HepG2 (cell line): ENCODE measurements around the gene LSMEM2. TPM values are rescaled to one million over a fixed set of nuclear protein-coding genes. Genes with fewer than 3 reads are reported as not detected.

Experiments
- HNF4G ChIP-seq, 2 experiments: sonication (generic) in 1 of 2; formaldehyde crosslinking in 1 of 2; IDR thresholded peaks; 2 replicates each; pipeline versions ENCODE4 v1.4.0 to v1.6.1; 2011 to 2020; ENCODE audit warnings: borderline replicate concordance in 2 of 2, low read depth in 2 of 2, mild to moderate bottlenecking in 2 of 2, low read length in 1 of 2, missing genetic modification reagents in 1 of 2, moderate library complexity in 1 of 2
- SALL2 ChIP-seq: sonication (generic); formaldehyde crosslinking; IDR thresholded peaks from 2 replicates; pipeline ENCODE4 v1.8.1; 2023; ENCODE audit warnings: mild to moderate bottlenecking, missing genetic modification reagents, inconsistent platforms
- ZNF354B ChIP-seq: sonication (generic); formaldehyde crosslinking; IDR thresholded peaks from 2 replicates; pipeline ENCODE4 v1.8.0; 2022; ENCODE audit warnings: mild to moderate bottlenecking, missing genetic modification reagents
- ZNF781 ChIP-seq: sonication (generic); formaldehyde crosslinking; IDR thresholded peaks from 2 replicates; pipeline ENCODE4 v1.5.1; 2020; ENCODE audit warnings: borderline replicate concordance, mild to moderate bottlenecking, missing genetic modification reagents; ENCODE audit errors: not compliant biosample characterization
- ZNF792 ChIP-seq: IDR thresholded peaks from 2 replicates; pipeline ENCODE4 v1.6.1; 2016
- polyA plus RNA-seq, 8 experiments: library from polyadenylated mRNA; depleted of rRNA in 3 of 8; stranded (reverse) in 7 of 8; unstranded in 1 of 8; fragments of >200 nt; fragmentation: Illumina TruSeq in 4 of 8; extraction: Trizol in 4 of 8; gene quantifications; 2 replicates each; pipeline versions ENCODE4 v1.2.1 to v1.2.3, GENCODE V29; 2011 to 2016; ENCODE audit warnings: low read depth in 4 of 8, missing spikeins in 1 of 8, mixed read lengths in 1 of 8; ENCODE audit not compliant: insufficient read depth in 1 of 8
- total RNA-seq, 5 experiments: library from RNA; depleted of rRNA; stranded (reverse); fragments of >200 nt; fragmentation: Illumina TruSeq; extraction: Trizol; gene quantifications; 2 replicates each; pipeline ENCODE4 v1.2.3, GENCODE V29; 2016; ENCODE audit warnings: low read depth in 1 of 5
- TF ChIP-seq, protein P1 (sequence below): sonication (generic); formaldehyde crosslinking; IDR thresholded peaks from 2 replicates; pipeline ENCODE4 v1.5.0; 2020; ENCODE audit warnings: mild to moderate bottlenecking, missing genetic modification reagents, borderline replicate concordance
- TF ChIP-seq, protein P2 (sequence below): sonication (generic); formaldehyde crosslinking; IDR thresholded peaks from 2 replicates; pipeline ENCODE4 v1.8.0; 2022; ENCODE audit warnings: mild to moderate bottlenecking, missing genetic modification reagents; ENCODE audit not compliant: insufficient replicate concordance
- TF ChIP-seq, protein P3 (sequence below): IDR thresholded peaks from 2 replicates; pipeline ENCODE4 v1.6.1; 2016
- TF ChIP-seq, protein P4 (sequence below): sonication (generic); formaldehyde crosslinking; IDR thresholded peaks from 2 replicates; pipeline ENCODE4 v1.4.0; 2020; ENCODE audit warnings: missing genetic modification reagents
- TF ChIP-seq, protein P5 (sequence below): sonication (generic); formaldehyde crosslinking; IDR thresholded peaks from 2 replicates; pipeline ENCODE4 v1.8.0; 2022; ENCODE audit warnings: low read depth, missing genetic modification reagents

Gene LSMEM2
- total and polyA plus RNA-seq, 2 of the 13 experiments (the other 11 are each of a cell fraction or from before 2014, with no cell fraction given): 0.07 to 0.41 TPM

DNA sequence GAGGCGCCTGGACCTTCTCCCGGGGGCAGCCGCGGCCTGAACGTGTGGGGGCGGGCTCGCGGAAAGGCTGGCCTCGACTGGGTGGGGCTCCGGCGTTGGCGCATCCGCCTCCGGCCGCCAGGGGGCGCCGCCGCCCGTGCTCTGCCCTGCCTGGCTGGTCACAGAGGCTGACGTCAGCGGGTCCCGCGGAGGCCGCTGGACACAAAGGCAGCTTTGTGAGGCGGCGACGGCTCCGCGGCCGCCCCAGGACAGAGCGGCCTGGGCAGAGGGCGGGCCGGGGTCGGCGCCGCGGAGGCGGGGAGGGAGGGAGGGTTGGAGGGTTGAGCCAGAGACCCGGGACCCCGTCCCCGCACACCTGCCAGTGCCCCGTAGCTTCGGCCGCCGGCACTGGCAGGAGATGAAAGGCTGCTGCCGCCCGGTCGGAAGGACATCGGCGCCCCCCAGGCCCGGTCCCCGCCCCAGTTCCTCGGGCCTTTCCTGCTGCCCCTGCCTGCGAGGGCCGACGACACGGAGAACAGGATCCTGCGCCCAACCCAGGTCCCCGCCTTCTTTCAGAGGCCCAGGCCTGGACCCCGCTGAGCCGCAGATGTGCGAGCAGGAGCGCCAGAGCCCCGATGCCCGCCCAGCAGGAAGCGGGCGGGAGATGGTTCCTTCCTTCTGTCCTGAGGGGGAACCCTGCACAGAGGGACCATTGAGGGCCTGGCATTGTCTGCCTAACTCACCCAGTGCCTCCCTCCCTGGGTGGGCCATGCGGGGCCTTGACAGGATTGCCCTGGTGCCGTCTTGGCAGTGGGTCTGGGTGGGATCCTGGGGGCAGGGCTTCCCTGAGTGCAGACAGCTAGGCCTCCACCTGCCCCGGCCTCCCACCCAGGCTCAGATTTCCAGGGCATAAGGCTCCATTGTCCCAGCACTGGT is 18.6 kb upstream of the LSMEM2 start (continued):
- TF ChIP-seq, protein P1, sequence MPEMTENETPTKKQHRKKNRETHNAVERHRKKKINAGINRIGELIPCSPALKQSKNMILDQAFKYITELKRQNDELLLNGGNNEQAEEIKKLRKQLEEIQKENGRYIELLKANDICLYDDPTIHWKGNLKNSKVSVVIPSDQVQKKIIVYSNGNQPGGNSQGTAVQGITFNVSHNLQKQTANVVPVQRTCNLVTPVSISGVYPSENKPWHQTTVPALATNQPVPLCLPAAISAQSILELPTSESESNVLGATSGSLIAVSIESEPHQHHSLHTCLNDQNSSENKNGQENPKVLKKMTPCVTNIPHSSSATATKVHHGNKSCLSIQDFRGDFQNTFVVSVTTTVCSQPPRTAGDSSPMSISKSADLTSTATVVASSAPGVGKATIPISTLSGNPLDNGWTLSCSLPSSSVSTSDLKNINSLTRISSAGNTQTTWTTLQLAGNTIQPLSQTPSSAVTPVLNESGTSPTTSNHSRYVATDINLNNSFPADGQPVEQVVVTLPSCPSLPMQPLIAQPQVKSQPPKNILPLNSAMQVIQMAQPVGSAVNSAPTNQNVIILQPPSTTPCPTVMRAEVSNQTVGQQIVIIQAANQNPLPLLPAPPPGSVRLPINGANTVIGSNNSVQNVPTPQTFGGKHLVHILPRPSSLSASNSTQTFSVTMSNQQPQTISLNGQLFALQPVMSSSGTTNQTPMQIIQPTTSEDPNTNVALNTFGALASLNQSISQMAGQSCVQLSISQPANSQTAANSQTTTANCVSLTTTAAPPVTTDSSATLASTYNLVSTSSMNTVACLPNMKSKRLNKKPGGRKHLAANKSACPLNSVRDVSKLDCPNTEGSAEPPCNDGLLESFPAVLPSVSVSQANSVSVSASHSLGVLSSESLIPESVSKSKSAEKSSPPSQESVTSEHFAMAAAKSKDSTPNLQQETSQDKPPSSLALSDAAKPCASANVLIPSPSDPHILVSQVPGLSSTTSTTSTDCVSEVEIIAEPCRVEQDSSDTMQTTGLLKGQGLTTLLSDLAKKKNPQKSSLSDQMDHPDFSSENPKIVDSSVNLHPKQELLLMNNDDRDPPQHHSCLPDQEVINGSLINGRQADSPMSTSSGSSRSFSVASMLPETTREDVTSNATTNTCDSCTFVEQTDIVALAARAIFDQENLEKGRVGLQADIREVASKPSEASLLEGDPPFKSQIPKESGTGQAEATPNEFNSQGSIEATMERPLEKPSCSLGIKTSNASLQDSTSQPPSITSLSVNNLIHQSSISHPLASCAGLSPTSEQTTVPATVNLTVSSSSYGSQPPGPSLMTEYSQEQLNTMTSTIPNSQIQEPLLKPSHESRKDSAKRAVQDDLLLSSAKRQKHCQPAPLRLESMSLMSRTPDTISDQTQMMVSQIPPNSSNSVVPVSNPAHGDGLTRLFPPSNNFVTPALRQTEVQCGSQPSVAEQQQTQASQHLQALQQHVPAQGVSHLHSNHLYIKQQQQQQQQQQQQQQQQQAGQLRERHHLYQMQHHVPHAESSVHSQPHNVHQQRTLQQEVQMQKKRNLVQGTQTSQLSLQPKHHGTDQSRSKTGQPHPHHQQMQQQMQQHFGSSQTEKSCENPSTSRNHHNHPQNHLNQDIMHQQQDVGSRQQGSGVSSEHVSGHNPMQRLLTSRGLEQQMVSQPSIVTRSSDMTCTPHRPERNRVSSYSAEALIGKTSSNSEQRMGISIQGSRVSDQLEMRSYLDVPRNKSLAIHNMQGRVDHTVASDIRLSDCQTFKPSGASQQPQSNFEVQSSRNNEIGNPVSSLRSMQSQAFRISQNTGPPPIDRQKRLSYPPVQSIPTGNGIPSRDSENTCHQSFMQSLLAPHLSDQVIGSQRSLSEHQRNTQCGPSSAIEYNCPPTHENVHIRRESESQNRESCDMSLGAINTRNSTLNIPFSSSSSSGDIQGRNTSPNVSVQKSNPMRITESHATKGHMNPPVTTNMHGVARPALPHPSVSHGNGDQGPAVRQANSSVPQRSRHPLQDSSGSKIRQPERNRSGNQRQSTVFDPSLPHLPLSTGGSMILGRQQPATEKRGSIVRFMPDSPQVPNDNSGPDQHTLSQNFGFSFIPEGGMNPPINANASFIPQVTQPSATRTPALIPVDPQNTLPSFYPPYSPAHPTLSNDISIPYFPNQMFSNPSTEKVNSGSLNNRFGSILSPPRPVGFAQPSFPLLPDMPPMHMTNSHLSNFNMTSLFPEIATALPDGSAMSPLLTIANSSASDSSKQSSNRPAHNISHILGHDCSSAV (CRISPR knock-in tag): 0 out of 2 replicates have a peak, but pooled peaks have one; percentile 60
- peak; percentile 40; the same call in 1 of the 2 replicates for TF ChIP-seq HNF4G (IDR thresholded peaks at IDR 0.05; ENCODE audit: borderline replicate concordance, low read depth, low read length)
- TF ChIP-seq HNF4G (CRISPR knock-in tag; IDR thresholded peaks at IDR 0.05; ENCODE audit: borderline replicate concordance, low read depth): 0 out of 2 replicates have a peak, but pooled peaks have one; percentile 38
- TF ChIP-seq, protein P2, sequence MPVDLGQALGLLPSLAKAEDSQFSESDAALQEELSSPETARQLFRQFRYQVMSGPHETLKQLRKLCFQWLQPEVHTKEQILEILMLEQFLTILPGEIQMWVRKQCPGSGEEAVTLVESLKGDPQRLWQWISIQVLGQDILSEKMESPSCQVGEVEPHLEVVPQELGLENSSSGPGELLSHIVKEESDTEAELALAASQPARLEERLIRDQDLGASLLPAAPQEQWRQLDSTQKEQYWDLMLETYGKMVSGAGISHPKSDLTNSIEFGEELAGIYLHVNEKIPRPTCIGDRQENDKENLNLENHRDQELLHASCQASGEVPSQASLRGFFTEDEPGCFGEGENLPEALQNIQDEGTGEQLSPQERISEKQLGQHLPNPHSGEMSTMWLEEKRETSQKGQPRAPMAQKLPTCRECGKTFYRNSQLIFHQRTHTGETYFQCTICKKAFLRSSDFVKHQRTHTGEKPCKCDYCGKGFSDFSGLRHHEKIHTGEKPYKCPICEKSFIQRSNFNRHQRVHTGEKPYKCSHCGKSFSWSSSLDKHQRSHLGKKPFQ (CRISPR knock-in tag): peak; percentile 41
- TF ChIP-seq, protein P3, sequence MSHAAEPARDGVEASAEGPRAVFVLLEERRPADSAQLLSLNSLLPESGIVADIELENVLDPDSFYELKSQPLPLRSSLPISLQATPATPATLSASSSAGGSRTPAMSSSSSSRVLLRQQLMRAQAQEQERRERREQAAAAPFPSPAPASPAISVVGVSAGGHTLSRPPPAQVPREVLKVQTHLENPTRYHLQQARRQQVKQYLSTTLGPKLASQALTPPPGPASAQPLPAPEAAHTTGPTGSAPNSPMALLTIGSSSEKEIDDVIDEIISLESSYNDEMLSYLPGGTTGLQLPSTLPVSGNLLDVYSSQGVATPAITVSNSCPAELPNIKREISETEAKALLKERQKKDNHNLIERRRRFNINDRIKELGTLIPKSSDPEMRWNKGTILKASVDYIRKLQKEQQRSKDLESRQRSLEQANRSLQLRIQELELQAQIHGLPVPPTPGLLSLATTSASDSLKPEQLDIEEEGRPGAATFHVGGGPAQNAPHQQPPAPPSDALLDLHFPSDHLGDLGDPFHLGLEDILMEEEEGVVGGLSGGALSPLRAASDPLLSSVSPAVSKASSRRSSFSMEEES: peak; percentile 21; the same call in 1 of the 2 replicates
- TF ChIP-seq ZNF792 (CRISPR knock-in tag): peak; percentile 56
- no peak for TF ChIP-seq ZNF781 (CRISPR knock-in tag)
- TF ChIP-seq ZNF354B (CRISPR knock-in tag): no peak
- TF ChIP-seq, protein P4, sequence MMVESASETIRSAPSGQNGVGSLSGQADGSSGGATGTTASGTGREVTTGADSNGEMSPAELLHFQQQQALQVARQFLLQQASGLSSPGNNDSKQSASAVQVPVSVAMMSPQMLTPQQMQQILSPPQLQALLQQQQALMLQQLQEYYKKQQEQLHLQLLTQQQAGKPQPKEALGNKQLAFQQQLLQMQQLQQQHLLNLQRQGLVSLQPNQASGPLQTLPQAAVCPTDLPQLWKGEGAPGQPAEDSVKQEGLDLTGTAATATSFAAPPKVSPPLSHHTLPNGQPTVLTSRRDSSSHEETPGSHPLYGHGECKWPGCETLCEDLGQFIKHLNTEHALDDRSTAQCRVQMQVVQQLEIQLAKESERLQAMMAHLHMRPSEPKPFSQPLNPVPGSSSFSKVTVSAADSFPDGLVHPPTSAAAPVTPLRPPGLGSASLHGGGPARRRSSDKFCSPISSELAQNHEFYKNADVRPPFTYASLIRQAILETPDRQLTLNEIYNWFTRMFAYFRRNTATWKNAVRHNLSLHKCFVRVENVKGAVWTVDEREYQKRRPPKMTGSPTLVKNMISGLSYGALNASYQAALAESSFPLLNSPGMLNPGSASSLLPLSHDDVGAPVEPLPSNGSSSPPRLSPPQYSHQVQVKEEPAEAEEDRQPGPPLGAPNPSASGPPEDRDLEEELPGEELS (CRISPR knock-in tag): peak; percentile 67; the same call in 1 of the 2 replicates
- TF ChIP-seq SALL2: peak; percentile 37; the same call in 1 of the 2 replicates
- TF ChIP-seq, protein P5, sequence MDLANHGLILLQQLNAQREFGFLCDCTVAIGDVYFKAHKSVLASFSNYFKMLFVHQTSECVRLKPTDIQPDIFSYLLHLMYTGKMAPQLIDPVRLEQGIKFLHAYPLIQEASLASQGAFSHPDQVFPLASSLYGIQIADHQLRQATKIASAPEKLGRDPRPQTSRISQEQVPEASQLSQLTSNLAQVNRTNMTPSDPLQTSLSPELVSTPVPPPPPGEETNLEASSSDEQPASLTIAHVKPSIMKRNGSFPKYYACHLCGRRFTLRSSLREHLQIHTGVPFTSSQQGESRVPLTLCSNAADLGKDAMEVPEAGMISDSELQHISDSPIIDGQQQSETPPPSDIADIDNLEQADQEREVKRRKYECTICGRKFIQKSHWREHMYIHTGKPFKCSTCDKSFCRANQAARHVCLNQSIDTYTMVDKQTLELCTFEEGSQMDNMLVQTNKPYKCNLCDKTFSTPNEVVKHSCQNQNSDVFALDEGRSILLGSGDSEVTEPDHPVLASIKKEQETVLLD (CRISPR knock-in tag): peak; percentile 90
